OCI-LY3 (cell line): Measurements from ENCODE around the gene RIN3.

ENCODE experiments used
- H2AFZ ChIP-seq: fragments of 200-600, 300-600 bp; shearing (Covaris generic); 2 replicates; pipeline ENCODE4 v1.6.0; 2014; ENCODE audit warnings: antibody characterized with exemption, low read depth, low read length
- H3K27ac ChIP-seq: fragments of 200-600, 300-600 bp; sonication (generic); 2 replicates; pipeline ENCODE4 v1.5.1; 2014; ENCODE audit warnings: mild to moderate bottlenecking, low read length, moderate library complexity, mixed read lengths
- H3K27me3 ChIP-seq: fragments of 200-600, 300-600 bp; sonication (generic); 2 replicates; pipeline ENCODE4 v1.6.1; 2014; ENCODE audit warnings: low read depth, low read length, mixed read lengths
- H3K36me3 ChIP-seq: fragments of 200-600, 300-600 bp; sonication (generic); replicated peaks from 2 replicates; pipeline ENCODE3; 2014; ENCODE audit warnings: low read depth, low read length, mixed read lengths
- H3K4me1 ChIP-seq: fragments of 300-600, 200-600 bp; sonication (generic); 2 replicates; pipeline ENCODE4 v1.6.1; 2014; ENCODE audit warnings: low read length, mixed read lengths
- H3K4me2 ChIP-seq: fragments of 200-600, 300-600 bp; sonication (generic); 2 replicates; pipeline ENCODE4 v1.6.1; 2014; ENCODE audit warnings: low read length, mixed read lengths
- H3K4me3 ChIP-seq: fragments of 300-600, 200-600 bp; sonication (generic); 2 replicates; pipeline ENCODE4 v1.5.1; 2014; ENCODE audit warnings: antibody characterized with exemption, mild to moderate bottlenecking, low read length, moderate library complexity
- H3K79me2 ChIP-seq: fragments of 300-600, 200-600 bp; shearing (Covaris generic); 2 replicates; pipeline ENCODE4 v1.6.1; 2014; ENCODE audit warnings: mild to moderate bottlenecking, low read length, mixed read lengths
- H3K9ac ChIP-seq: fragments of 300-600, 200-600 bp; shearing (Covaris generic); 2 replicates; pipeline ENCODE4 v1.6.0; 2014; ENCODE audit warnings: mild to moderate bottlenecking, low read length, moderate library complexity
- H3K9me3 ChIP-seq: fragments of 200-600, 300-600 bp; shearing (Covaris generic); 2 replicates; pipeline ENCODE4 v1.6.1; 2014; ENCODE audit warnings: low read length, mixed read lengths; ENCODE audit not compliant: insufficient read depth
- H4K20me1 ChIP-seq: fragments of 200-600, 300-600 bp; sonication (generic); 2 replicates; pipeline ENCODE4 v1.6.1; 2016; ENCODE audit warnings: low read length, mixed read lengths; ENCODE audit not compliant: insufficient read depth
- CTCF ChIP-seq: fragments of 200-600, 300-600 bp; sonication (generic); IDR thresholded peaks from 2 replicates; pipeline ENCODE4 v1.5.1; 2014; ENCODE audit warnings: antibody characterized with exemption, low read length, low read depth
- EZH2phosphoT487 ChIP-seq: fragments of 200-600 bp; shearing (Covaris generic); IDR thresholded peaks from 2 replicates; pipeline ENCODE4 v1.6.1; 2018; ENCODE audit warnings: antibody characterized with exemption, mixed run types, low read depth

Gene RIN3

DNA sequence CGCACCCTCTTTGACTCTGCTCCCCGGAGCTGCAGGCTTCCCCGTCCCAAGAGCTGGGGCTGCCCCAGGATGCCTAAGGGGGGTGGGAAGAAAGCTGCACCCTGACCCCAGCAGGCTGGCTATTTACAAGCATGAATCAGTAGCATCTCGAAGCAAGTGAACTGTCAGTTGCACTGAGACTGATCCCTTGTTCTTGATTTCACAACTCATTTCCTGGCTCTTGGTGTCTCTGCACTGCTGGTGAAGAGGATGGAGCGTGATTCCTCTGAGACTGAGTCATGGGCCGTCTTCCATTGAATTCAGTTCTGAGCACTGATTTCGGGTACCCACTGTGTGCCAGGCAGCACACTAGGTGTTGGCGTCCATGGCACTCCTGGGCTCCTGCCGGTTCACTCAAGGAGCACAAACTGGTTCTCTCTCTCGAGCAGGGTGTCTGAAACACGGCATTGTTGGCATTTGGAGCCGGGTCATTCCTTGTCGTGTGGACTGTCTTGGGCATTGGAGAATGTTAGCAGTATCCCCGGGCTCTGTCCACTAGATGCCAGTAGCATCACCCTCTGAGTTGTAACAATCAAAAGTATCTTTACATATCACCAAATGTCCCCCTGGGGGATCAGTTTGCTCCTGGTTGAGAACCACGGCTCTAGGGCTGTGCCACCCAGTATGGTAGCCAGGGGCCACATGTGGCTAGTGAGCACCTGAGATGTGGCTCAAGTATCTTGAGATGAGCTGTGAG is 86.9 kb downstream of the RIN3 start:
- Histone ChIP-seq H3K27me3 (no peaks in the 10 kb centered on the region), H4K20me1 (no peaks in the 10 kb centered on the region), H3K4me2 (no peak overlapping the region), H3K4me1 (peaks cover 13% of the 10 kb centered on the region), H3K27ac (no peak overlapping the region), H2AFZ (no peak overlapping the region), H3K79me2 (no peaks in the 10 kb centered on the region), H3K36me3 (no peaks in the 10 kb centered on the region), H3K9me3 (no peaks in the 10 kb centered on the region), H3K9ac (no peak overlapping the region), H3K4me3 (no peak overlapping the region)
- TF ChIP-seq CTCF (0 out of 2 replicates have a peak, but pooled peaks have one; percentile 5), EZH2phosphoT487 (no peak)

DNA sequence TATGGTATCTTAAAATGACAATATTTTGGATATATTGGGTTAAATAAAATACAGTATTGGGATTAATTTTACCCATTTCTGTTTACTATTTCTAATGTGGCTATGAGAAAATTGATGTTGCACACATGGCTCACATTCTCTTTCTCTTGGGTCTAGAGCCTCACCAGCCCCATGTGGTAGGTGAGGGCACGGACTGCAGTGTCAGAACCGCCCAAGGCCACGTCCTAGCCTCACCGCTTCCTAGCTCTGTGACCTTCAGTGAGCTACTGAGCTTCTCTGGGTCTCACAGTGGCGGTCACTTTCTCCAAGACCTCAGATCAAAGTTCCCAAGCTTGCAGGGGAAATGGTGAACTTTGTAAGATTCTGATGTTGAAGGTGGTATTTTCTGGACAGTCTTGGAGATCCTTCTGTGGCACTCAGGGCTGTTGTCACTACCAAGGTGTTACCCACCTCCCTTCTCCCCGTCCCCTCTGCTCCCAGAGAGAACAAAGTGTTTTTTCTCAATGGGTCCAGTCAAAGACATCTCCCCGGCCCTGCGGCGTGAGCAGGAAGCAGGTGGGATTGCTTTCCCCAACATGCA is 87.6 kb downstream of the RIN3 start:
- no peaks in the 10 kb centered on the region for H4K20me1 ChIP-seq
- H3K27me3 ChIP-seq: no peaks in the 10 kb centered on the region
- H3K4me2 ChIP-seq: no peak overlapping the region
- H2AFZ ChIP-seq: no peak overlapping the region
- no peaks in the 10 kb centered on the region for H3K36me3 ChIP-seq
- no peaks in the 10 kb centered on the region for H3K9me3 ChIP-seq
- H3K4me1 ChIP-seq: peaks cover 6% of the 10 kb centered on the region
- H3K9ac ChIP-seq: no peak overlapping the region
- no peak overlapping the region for H3K27ac ChIP-seq
- TF ChIP-seq CTCF (no peak), EZH2phosphoT487 (no peak)
- H3K79me2 ChIP-seq: no peaks in the 10 kb centered on the region
- no peak overlapping the region for H3K4me3 ChIP-seq

DNA sequence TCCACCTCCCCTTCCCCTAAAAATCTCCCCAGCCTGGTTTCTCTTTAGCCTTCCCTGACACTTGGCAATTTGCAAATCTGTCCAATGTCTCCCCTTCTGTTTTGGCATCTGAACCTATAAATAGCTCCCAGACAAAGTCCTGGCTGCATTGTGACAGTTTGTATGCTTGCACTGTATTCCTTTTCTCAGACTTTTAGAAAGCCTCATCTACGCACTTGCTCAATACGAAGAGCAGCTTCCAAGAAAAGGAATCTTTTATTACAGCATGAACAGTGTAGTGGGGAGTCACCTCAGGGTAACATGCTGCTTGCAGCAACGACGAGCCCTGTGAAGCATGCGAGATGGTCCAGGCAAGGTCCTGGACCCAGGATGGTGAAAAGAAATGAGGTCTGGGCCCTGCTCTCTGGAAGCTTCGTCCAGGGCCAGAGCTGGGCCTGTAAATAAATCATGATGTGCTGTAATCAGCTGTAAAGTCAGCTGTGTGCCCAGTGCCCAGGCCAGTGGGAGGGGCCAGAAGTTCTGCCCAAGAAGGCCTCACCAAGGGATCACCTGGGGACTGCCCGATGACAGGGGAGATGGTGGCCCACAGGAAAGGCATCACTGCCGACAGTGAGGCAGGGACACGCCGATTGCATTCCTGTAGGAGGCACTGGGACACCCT is 88.3 kb downstream of the RIN3 start:
- Histone ChIP-seq H3K4me1 (no peaks in the 10 kb centered on the region), H3K27me3 (no peaks in the 10 kb centered on the region), H3K79me2 (no peaks in the 10 kb centered on the region), H3K4me3 (no peak overlapping the region), H3K9me3 (no peaks in the 10 kb centered on the region), H3K9ac (no peak overlapping the region), H4K20me1 (no peaks in the 10 kb centered on the region), H3K36me3 (no peaks in the 10 kb centered on the region), H2AFZ (no peak overlapping the region), H3K4me2 (no peak overlapping the region), H3K27ac (no peak overlapping the region)
- TF ChIP-seq CTCF (no peak), EZH2phosphoT487 (no peak)

GRCh38 chr14:92603309-92604242 is 90.0 kb downstream of the RIN3 start:
- Histone ChIP-seq H3K9ac (no peak overlapping the region), H3K4me2 (no peak overlapping the region), H3K9me3 (peaks cover 6% of the 10 kb centered on the region), H3K27ac (no peak overlapping the region), H3K36me3 (no peaks in the 10 kb centered on the region), H4K20me1 (no peaks in the 10 kb centered on the region), H3K4me1 (no peaks in the 10 kb centered on the region), H2AFZ (no peak overlapping the region), H3K27me3 (no peaks in the 10 kb centered on the region), H3K4me3 (no peak overlapping the region), H3K79me2 (no peaks in the 10 kb centered on the region)
- TF ChIP-seq EZH2phosphoT487 (no peak), CTCF (peak; percentile 52)
